ENCODE data around the gene CAP1.

The CAP1 gene

DNA sequence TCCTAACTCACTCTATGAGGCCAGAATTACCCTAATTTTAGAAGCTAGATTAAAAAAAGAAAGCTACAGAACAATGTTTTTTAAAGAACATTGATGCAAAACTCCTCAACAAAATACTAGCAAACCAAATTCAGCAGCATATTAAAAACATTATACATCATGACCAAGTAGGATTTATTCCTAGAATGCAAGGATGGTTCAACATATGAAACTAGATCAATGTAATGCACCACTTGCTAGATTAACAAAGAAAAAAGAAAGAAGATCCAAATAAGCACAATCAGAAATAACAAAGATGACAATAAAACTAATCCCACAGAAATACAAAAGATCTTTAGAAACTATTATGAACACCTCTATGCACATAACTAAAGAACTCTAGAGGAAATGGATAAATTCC is 69.9 kb downstream of the CAP1 start:
- DNase-seq (ENCODE audit: extremely low spot score), result no peak
- ChIA-PET CTCF (no interaction called here), POLR2A (no interaction called here)
- TF ChIP-seq BHLHE40 (IDR thresholded peaks at IDR 0.05; ENCODE audit: borderline replicate concordance) (no peak), LEF1 (IDR thresholded peaks at IDR 0.05; ENCODE audit: borderline replicate concordance) (no peak)

DNA sequence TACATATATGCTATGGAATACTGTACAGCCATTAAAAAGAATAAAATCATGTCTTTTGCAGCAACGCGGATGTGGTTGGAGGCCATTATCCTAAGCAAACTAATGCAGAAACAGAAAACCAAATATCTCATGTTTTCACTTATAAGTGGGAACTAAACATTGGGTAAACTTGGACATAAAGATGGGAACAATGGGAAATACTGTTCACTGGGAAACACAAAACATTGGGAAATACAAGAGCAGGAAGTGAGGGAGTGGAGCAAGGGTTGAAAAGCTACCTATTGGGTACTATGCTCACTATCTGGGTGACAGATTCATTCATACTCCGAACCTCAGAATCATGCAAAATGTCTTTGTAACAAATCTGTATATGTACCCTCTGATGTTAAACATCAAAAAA is 73.9 kb downstream of the CAP1 start:
- no peak for DNase-seq (ENCODE audit: extremely low spot score)
- TF ChIP-seq ARNT (IDR thresholded peaks at IDR 0.05), result no peak
- CTCF ChIA-PET, result no interaction called here
- POLR2A ChIA-PET, result no interaction called here

DNA sequence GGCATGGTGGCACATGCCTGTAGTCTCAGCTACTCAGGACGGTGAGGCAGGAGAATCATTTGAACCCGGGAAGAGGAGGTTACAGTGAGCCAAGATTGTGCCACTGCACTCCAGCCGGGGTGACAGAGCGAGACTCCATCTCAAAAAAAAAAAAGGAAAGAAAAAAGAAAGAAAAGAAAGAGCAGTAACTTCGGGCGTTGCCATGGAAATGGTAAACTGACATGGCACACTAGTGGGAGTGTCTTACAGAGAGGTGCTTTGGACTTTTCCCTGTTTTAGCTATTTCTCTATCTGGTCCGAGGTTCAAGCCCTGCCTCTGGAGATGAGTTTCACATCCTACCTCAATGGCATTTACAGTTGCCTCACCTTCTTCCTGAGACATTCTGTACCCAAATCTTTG is 79.6 kb downstream of the CAP1 start:
- CTCF ChIA-PET, result interaction anchor here (0.6 to 0.9 kb wide), 2 partner anchors 24 to 33 kb away, joined by 3 to 4 read pairs; no protein-coding TSS in a partner anchor

More for the DNA sequence above, 79.6 kb downstream of the CAP1 start:
- DNase-seq (ENCODE audit: extremely low spot score), result no peak
- POLR2A ChIA-PET, result no interaction called here
- TF ChIP-seq FOXM1 (IDR thresholded peaks at IDR 0.05; ENCODE audit: borderline replicate concordance) (no peak), ZNF384 (IDR thresholded peaks at IDR 0.05) (no peak), LEF1 (IDR thresholded peaks at IDR 0.05; ENCODE audit: borderline replicate concordance) (no peak), ARNT (IDR thresholded peaks at IDR 0.05) (no peak), SP1 (IDR thresholded peaks at IDR 0.05) (no peak), BHLHE40 (IDR thresholded peaks at IDR 0.05; ENCODE audit: borderline replicate concordance) (no peak), FOXK2 (IDR thresholded peaks at IDR 0.05) (no peak), HDGF (IDR thresholded peaks at IDR 0.05; ENCODE audit: borderline replicate concordance) (no peak), FOXA1 (IDR thresholded peaks at IDR 0.05) (no peak), NFRKB (IDR thresholded peaks at IDR 0.05) (no peak)

All from HEK293T (cell line).